HepG2 (cell line): ENCODE data around the gene LMAN1L. TPM values are rescaled to one million over a fixed set of nuclear protein-coding genes. Genes with fewer than 3 reads are reported as not detected.

Experiments
- ATF7-NPFF ChIP-seq: sonication (generic); formaldehyde crosslinking; IDR thresholded peaks from 2 replicates; pipeline ENCODE4 v1.8.1; 2023; ENCODE audit warnings: mild to moderate bottlenecking, low read depth, missing genetic modification reagents, moderate library complexity
- ETV6 ChIP-seq: sonication (generic); formaldehyde crosslinking; conservative IDR thresholded peaks from 2 replicates; pipeline ENCODE4 v1.4.0; 2020; ENCODE audit warnings: missing genetic modification reagents
- FOSL2 ChIP-seq: sonication (generic); formaldehyde crosslinking; IDR thresholded peaks from 2 replicates; pipeline ENCODE4 v1.4.0; 2020; ENCODE audit warnings: missing genetic modification reagents
- FOXC1 ChIP-seq: sonication (generic); formaldehyde crosslinking; IDR thresholded peaks from 2 replicates; pipeline ENCODE4 v1.8.0; 2022; ENCODE audit warnings: mild to moderate bottlenecking, missing genetic modification reagents, borderline replicate concordance
- LCORL ChIP-seq, 2 experiments: fragments of 450-650 bp in 1 of 2; sonication (generic) in 1 of 2; formaldehyde crosslinking in 1 of 2; IDR thresholded peaks; 2 replicates each; pipeline versions ENCODE4 v1.5.0 to v1.6.1; 2017 to 2020; ENCODE audit warnings: antibody characterized with exemption in 1 of 2, missing genetic modification reagents in 1 of 2
- PITX1 ChIP-seq: sonication (generic); formaldehyde crosslinking; IDR thresholded peaks from 2 replicates; pipeline ENCODE4 v1.5.1; 2020; ENCODE audit warnings: mild to moderate bottlenecking, missing genetic modification reagents
- PRDM10 ChIP-seq: sonication (generic); formaldehyde crosslinking; IDR thresholded peaks from 2 replicates; pipeline ENCODE4 v1.4.0; 2020; ENCODE audit warnings: low read depth, missing genetic modification reagents
- RAD21 ChIP-seq: fragments of 450-650 bp; formaldehyde crosslinking; IDR thresholded peaks from 2 replicates; pipeline ENCODE4 v1.5.0; 2020; ENCODE audit warnings: mild to moderate bottlenecking
- RXRA ChIP-seq: sonication (generic); formaldehyde crosslinking; IDR thresholded peaks from 2 replicates; pipeline ENCODE4 v1.5.1; 2020; ENCODE audit warnings: missing genetic modification reagents
- SALL1 ChIP-seq: sonication (generic); formaldehyde crosslinking; IDR thresholded peaks from 2 replicates; pipeline ENCODE4 v1.8.0; 2022; ENCODE audit warnings: mild to moderate bottlenecking, missing genetic modification reagents
- SAP130 ChIP-seq: IDR thresholded peaks from 2 replicates; pipeline ENCODE4 v1.6.1; 2016; ENCODE audit warnings: low read depth
- TGIF2 ChIP-seq: IDR thresholded peaks from 2 replicates; pipeline ENCODE4 v1.6.1; 2016; ENCODE audit warnings: control low read depth, missing compliant biosample characterization
- UBTF ChIP-seq: sonication (generic); formaldehyde crosslinking; IDR thresholded peaks from 2 replicates; pipeline ENCODE4 v1.4.0; 2020; ENCODE audit warnings: mild to moderate bottlenecking, missing genetic modification reagents
- ZBTB46 ChIP-seq: sonication (generic); formaldehyde crosslinking; IDR thresholded peaks from 2 replicates; pipeline ENCODE4 v1.4.0; 2020; ENCODE audit warnings: mild to moderate bottlenecking, missing genetic modification reagents, borderline replicate concordance
- ZFP62 ChIP-seq: sonication (generic); formaldehyde crosslinking; IDR thresholded peaks from 2 replicates; pipeline ENCODE4 v1.4.0; 2020; ENCODE audit warnings: missing genetic modification reagents
- ZNF383 ChIP-seq: sonication (generic); formaldehyde crosslinking; IDR thresholded peaks from 2 replicates; pipeline ENCODE4 v1.4.0; 2020; ENCODE audit warnings: missing genetic modification reagents, mild to moderate bottlenecking, borderline replicate concordance
- ZNF451 ChIP-seq: sonication (generic); formaldehyde crosslinking; IDR thresholded peaks from 2 replicates; pipeline ENCODE4 v1.5.0; 2020; ENCODE audit warnings: mild to moderate bottlenecking, missing genetic modification reagents
- ZNF687 ChIP-seq: sonication (generic); formaldehyde crosslinking; IDR thresholded peaks from 2 replicates; pipeline ENCODE4 v1.5.1; 2020; ENCODE audit warnings: mild to moderate bottlenecking, missing genetic modification reagents, moderate library complexity
- polyA plus RNA-seq, 8 experiments: library from polyadenylated mRNA; depleted of rRNA in 3 of 8; stranded (reverse) in 7 of 8; unstranded in 1 of 8; fragments of >200 nt; fragmentation: Illumina TruSeq in 4 of 8; extraction: Trizol in 4 of 8; gene quantifications; 2 replicates each; pipeline versions ENCODE4 v1.2.1 to v1.2.3, GENCODE V29; 2011 to 2016; ENCODE audit warnings: low read depth in 4 of 8, missing spikeins in 1 of 8, mixed read lengths in 1 of 8; ENCODE audit not compliant: insufficient read depth in 1 of 8
- total RNA-seq, 5 experiments: library from RNA; depleted of rRNA; stranded (reverse); fragments of >200 nt; fragmentation: Illumina TruSeq; extraction: Trizol; gene quantifications; 2 replicates each; pipeline ENCODE4 v1.2.3, GENCODE V29; 2016; ENCODE audit warnings: low read depth in 1 of 5

The LMAN1L gene
- total and polyA plus RNA-seq, 2 of the 13 experiments (the other 11 are each of a cell fraction or from before 2014, with no cell fraction given), result not detected

GRCh38 chr15:74817370-74817737, 4.7 kb downstream of the LMAN1L start (continued):
- TF ChIP-seq ZNF687 (CRISPR knock-in tag) (peak; percentile 41), ZNF451 (CRISPR knock-in tag) (0 out of 2 replicates have a peak, but pooled peaks have one; percentile 48), PRDM10 (CRISPR knock-in tag) (peak; percentile 20; the same call in 1 of the 2 replicates), LCORL (IDR thresholded peaks at IDR 0.05) (no peak), LCORL (CRISPR knock-in tag; IDR thresholded peaks at IDR 0.05) (0 out of 2 replicates have a peak, but pooled peaks have one; percentile 35), RAD21 (CRISPR knock-in tag) (peak; percentile 46; the same call in 1 of the 2 replicates), ETV6 (CRISPR knock-in tag) (no peak), PITX1 (no peak), ZNF383 (CRISPR knock-in tag) (0 out of 2 replicates have a peak, but pooled peaks have one; percentile 34), SAP130 (CRISPR knock-in tag) (peak; percentile 67; the same call in 1 of the 2 replicates), RXRA (peak; percentile 33; the same call in 1 of the 2 replicates), ZBTB46 (CRISPR knock-in tag) (0 out of 2 replicates have a peak, but pooled peaks have one; percentile 69), ZFP62 (CRISPR knock-in tag) (no peak), TGIF2 (CRISPR knock-in tag) (0 out of 2 replicates have a peak, but pooled peaks have one; percentile 39), FOXC1 (peak; percentile 48; the same call in 1 of the 2 replicates), SALL1 (CRISPR knock-in tag) (0 out of 2 replicates have a peak, but pooled peaks have one; percentile 23), UBTF (peak; percentile 59; the same call in 1 of the 2 replicates), FOSL2 (peak; percentile 27; the same call in 1 of the 2 replicates), ATF7-NPFF (CRISPR knock-in tag) (no peak)
